ENCODE data around the gene PTPN6.

The PTPN6 gene

DNA sequence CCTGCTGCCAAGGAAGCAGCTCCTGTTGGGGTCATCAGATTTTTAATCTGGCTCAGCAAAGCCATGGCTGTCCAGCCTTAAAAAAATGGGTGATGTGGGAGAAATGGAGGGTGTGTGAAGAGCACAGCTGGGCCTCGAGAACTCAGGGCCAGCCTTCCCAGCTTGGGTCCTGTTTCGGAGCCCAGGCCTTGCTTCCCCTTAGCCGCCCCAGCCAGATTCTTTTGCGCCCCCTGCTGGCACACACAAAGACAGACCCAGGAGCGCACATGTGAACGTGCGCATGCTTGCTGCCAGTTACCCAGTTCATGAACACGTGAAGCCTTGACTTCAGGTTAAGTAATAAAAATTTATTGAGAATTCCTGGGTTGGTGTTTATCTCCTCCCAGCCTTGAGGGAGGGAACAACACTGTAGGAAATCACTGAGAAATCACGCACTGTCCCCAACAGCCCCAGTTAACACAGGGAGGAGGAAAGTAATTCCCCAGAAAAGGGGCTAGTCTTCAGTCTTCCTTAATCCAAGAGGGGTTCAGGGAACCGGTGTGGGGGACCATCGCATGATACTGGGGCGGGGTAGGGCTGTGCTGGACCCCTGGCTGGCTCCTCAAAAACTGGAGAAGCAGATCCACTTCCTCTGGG, 14.0 kb downstream of the PTPN6 start:
- in situ Hi-C loops (cut with HindIII; ENCODE audit: low sequenced_read_pairs), result no loop called here

DNA sequence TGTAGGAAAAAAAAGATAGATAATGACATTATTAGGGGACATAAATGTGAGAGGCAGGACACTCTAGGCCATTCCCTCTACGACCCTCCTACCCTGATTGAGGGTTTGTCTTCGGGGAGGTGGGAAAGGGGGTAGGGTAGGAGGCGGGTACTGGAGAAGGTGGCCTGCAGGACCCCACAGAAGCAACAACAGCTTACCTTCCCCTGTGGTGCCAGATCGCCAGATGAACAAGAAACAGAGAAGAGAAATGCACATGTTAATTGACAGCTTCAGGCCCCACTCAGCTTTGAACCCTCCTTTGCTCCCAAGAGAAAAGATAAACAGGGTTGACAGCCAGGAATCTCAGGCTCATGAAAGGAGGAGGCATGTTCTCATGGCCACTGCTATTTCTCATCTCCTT, 14.6 kb downstream of the PTPN6 start:
- in situ Hi-C loops (cut with HindIII; ENCODE audit: low sequenced_read_pairs), result no loop called here

DNA sequence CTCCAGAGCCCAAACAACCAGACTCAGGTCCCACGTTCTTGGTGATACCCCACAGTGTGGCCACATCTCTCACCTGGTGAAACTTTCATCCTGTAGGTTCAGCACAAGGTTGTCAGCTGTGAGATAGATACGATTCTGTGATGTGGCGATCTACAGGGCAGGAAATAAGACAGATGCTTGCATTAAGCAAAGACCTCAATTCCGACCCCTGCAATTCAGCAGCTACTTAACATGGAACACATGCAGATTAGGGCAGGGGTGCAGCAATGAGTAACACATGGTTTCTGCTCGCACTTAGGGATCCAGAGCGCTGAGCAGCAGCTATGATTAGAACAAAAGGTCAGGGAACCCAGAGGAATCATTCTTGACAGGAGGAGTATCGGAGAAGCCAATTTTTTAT, 15.2 kb downstream of the PTPN6 start:
- in situ Hi-C loops (cut with HindIII; ENCODE audit: low sequenced_read_pairs), result no loop called here

DNA sequence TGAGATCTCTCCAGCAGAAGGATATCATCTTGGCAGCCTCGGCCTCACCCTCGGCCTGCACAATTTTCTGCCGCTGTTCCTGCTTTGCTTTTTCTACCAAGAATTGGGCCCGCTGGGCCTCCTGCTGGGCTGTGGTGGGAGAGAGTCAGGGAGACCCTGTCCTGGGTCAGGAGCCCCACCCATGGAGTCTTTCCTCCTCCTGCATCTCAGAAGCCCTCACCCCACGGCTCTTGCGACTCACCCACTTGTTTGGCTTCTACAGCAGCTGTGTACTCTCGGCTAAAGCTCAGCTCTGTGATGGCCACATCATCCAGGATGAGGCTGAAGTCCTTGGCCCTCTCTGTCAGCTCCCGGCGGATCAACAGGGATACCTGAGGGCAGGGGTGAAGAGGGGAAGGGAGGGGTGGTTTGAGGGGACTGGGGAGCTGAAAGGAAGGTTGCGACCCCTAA, 16.5 kb downstream of the PTPN6 start:
- in situ Hi-C loops (cut with HindIII; ENCODE audit: low sequenced_read_pairs), result no loop called here

DNA sequence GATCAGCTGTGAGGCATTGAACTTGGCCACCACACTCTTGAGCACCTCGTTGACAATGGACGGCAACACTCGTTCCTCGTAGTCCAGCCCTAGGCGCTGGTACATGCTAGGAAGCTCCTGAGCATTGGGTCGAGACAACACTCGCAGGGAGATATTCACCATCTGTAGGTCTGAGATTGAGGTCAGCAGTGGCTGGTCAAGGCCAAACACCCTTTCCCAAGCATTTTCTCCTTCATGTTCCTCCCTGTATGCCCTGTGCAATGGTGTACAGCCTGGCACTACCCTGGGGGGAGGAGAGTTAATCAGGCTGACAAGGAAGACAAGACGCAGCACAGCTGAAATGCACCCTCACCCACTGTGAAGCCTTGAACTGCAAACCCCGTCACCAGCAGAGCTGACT, 17.3 kb downstream of the PTPN6 start:
- in situ Hi-C loops (cut with HindIII; ENCODE audit: low sequenced_read_pairs), result no loop called here

DNA sequence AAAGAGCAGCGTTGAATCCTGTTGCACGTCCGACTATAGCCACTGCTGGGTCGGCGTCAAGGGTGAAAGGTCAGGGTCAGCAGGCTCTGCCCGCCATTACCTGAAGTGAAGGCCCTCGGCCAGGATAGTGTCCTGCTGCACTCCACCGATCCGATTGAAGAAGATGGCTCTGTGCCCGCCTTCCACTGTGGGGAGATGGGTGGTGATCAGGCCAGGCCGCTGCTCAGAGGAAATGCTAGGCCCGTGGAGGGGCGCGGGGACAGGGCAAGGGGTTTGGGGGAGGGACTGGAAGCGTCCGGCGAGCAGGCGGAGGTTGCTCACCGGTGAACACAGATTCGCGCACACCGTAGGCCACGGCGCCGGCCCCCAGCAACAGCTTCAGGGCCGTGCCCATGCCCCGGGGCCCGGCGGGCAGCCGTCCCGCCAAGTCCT, 19.0 kb downstream of the PTPN6 start:
- in situ Hi-C loops (cut with HindIII; ENCODE audit: low sequenced_read_pairs), result no loop called here

DNA sequence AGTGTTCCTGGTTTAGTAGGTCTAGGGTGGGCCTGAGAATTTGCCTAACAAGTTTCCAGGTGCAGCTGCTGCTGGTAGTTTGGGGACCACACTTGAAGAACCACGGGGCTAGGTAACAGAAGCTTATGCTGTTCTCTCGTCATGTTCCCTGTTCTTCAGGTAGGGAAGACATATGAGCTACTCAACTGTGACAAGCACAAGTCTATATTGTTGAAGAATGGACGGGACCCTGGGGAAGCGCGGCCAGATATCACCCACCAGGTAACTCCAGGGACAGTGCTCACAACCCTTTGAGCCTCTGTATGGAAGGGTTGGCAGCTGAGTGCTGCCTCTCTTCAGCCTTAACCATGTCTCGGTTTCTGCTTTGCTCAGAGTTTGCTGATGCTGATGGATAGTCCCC, 23.0 kb downstream of the PTPN6 start:
- in situ Hi-C loops (cut with HindIII; ENCODE audit: low sequenced_read_pairs), result no loop called here

DNA sequence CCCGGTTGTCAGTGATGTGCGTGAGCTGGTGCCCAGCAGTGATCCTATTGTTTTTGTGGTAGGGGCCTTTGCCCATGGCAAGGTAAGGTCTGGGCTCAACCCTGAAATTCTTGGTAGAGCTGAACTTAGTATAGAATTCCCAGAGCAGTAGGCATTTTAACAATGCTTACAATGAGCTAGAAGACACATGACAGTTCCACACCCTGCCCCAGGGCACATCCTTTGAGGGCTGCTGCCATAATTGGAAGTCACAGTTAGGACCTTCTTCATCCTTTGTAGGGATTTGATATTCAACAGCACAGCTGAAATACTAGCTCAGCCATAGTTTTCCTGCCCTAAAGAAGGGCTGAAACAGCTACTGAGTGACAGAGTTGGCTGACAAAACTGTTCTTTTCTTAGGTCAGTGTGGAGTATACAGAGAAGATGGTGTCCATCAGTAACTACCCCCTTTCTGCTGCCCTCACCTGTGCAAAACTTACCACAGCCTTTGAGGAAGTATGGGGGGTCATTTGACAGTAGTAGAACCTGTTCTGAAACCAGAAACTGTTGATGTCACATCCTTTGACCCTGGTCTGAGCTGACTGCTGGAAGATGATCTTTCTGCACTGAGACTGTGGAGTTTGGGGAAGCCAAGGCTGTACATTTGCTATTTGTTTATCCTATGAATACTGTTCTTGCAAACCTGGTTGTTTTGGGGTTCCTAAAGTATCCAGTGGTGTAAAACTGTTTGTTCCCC, 24.3 kb downstream of the PTPN6 start:
- in situ Hi-C loops (cut with HindIII; ENCODE audit: low sequenced_read_pairs), result no loop called here

DNA sequence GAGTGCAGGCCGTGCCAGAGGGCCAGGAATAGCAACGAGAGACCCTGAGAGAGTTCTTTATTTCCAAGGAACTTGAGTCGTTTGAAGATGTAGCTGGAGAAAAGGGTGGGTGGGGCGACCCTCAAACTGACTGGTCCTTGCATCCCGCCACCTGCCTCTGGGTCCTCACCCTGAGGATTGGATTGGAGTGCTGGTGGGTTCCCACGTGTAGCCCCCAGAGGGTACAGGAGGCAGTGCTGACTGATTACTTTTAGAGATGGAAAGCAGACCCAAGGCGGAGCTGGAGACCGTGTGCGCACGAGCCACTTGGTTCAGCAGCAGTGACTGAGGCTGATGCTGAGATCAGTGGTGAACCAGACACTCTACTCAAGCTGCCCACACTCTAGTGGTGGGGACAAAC, 26.5 kb downstream of the PTPN6 start:
- in situ Hi-C loops (cut with HindIII; ENCODE audit: low sequenced_read_pairs), result no loop called here

DNA sequence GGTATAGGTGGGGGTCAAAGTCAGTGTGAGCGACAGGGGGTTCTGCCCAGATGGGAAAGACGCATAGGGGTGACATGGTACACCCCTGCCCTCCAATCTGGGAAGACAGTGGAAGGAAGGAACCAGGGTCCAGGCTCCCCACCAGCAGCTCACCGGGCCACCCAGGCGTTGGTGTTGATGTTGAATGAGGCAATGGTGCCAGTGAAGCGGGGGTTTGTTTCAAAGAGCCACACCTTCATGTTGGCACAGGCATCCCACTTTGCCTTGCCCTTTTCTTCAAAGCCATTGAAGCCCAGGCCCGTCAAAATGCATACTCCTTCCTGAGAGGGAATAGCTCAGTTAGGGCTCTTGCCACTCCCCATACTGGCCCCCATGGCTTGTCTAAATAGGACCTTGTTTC, 27.0 kb downstream of the PTPN6 start:
- in situ Hi-C loops (cut with HindIII; ENCODE audit: low sequenced_read_pairs), result no loop called here

DNA sequence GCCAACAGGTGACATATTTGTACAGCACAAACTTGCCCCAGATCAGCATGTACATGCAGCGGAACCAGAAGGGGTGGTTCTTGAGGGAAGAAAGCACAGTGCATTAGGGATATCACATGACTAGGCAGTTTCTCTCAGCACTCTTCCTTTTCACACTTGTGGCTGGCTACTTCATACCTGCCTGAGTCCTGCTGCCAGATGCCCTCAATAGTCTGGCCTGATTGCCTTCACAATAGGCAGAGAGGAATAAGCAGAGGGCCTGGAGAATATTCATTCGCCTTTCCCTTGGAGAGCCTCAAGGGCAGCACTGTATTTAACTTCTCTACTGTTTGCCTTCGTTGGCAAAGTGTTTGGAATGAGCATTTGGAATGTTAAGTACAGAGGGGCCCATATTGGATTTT, 27.5 kb downstream of the PTPN6 start:
- in situ Hi-C loops (cut with HindIII; ENCODE audit: low sequenced_read_pairs), result no loop called here

DNA sequence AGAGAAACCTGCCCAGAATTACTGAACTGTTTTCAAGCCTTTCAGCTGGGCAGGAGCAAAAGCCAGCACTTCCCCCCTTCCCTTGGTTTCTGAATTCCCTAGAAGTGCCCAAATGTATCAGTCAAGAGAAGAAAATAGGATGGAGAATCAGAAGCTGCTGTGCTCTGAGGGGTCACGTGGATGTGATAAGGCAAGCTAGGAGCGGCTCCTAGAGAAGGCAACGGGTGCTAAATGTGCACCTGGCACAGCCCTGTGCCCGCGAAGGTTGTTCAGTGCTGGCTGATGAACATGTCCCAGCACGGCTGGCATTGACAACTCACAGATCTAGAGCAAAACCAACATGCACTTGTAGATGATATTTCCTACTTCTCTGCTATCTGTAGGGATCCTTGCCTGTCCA, 27.9 kb downstream of the PTPN6 start:
- in situ Hi-C loops (cut with HindIII; ENCODE audit: low sequenced_read_pairs), result no loop called here

DNA sequence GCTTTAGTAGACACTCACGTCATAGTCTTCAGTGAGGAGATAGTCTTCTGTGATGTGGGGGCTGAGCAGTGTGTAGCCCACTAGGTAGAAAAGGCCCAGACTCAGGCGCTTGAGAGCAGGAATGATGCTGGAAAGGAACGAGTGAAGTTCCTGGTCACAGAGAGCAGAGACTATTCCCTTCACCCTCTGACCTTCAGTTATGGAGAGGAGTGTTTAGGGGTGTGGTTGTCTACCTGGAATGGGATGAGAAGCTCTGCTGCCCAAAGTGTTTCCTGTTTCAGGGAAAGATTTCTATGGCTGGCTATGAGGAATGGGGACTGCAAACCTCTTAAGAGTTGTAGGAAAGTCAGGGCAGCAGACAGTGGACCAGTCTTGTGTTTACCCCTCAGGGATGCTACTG, 28.3 kb downstream of the PTPN6 start:
- in situ Hi-C loops (cut with HindIII; ENCODE audit: low sequenced_read_pairs), result no loop called here

DNA sequence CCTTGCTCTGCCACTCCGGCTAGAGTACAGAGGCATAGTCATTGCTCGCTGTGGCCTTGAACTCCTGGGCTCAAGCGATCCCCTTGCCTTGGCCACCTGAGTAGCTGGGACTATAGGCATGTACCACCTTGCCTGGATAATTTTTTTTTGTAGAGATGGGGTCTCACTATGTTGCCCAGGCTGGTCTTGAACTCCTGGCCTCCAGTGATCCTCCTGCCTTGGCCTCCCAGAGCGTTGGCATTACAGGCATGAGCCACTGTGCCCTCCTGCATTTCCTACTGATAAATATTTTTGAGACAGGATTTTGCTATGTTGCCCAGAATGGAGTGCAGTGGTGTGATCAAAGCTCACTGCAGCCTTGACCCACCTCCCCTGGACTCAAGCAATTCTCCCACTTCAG, 28.9 kb downstream of the PTPN6 start:
- in situ Hi-C loops (cut with HindIII; ENCODE audit: low sequenced_read_pairs), result no loop called here

DNA sequence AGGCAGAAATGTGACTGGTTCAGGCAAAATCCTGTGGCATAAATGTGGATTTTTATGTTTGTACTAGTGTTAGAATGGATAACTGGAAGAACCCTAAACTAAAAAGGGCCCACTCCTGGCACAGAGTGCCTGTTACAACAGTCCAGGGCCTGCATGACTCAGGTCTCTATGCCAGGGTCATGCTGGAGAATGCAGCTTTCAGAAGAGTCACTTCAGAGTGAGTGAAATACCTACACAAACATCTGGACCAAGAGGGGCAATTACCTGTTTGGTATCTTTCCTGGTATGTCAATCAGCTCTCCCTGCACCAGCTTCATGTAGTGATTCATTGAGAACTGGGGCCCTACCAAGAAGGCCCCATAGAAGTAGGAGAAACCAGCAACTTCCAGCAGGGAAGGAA, 29.6 kb downstream of the PTPN6 start:
- in situ Hi-C loops (cut with HindIII; ENCODE audit: low sequenced_read_pairs), result no loop called here

DNA sequence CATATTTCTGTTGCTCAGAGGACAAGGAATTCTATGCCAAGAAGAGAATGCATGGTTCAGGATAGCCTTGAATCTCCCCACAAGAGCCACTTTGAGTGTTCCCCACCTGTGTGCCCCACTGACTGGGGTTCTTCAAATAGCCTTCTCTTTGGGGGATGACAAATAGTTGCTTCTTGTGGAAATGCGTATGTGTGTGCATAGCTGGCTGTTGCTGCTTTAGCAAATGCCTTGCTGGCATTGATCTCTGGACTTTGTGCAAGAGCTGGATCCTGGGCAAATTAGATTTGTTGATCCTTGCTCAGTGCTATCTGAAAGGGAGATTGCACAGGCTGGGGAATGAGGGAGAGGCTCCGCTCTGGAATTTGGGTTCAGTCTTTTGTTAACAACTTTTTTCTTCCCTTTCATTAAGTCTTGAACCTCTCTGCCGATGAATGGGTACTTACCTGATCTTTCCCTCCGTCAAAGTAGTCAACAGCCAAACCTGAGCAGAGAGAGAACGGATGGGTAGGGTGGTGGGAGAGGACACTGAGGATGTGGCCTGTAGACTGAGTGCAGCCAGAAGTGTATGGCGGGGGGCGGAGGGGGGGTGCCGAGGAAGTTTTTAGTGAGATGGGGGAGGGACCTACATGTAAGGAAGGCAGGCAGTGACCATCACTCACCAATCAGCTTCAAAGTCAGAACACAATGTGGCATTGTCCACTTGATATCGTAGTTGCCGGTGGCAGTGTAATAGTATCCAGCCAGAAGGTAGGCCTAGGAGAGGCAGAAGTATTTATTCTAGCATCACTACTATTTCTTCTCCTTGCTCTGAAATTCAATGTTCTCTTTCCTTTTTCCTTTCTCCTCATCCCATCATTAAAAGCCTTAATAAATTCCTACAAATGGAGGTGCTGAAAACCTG, 30.2 kb downstream of the PTPN6 start:
- in situ Hi-C loops (cut with HindIII; ENCODE audit: low sequenced_read_pairs), result no loop called here

DNA sequence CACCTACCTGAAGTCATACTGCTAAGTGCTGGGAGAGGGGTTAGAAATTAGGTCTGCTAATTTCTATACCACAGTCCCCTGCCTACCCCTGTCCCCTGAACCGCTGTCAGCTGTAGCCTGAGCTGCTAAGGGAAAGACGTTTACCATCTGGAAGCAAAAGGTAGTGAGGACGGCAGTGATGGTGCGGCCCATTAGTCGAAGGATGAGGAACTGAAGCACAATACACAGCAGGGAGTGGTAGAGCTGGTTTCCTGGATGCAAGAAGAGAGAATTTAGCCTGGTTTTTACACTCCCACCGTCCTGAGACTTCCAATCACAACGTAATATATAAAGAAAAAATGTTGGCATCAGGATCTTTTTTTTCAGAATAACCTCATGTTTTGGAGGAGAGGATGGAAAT, 31.4 kb downstream of the PTPN6 start:
- in situ Hi-C loops (cut with HindIII; ENCODE audit: low sequenced_read_pairs), result no loop called here

DNA sequence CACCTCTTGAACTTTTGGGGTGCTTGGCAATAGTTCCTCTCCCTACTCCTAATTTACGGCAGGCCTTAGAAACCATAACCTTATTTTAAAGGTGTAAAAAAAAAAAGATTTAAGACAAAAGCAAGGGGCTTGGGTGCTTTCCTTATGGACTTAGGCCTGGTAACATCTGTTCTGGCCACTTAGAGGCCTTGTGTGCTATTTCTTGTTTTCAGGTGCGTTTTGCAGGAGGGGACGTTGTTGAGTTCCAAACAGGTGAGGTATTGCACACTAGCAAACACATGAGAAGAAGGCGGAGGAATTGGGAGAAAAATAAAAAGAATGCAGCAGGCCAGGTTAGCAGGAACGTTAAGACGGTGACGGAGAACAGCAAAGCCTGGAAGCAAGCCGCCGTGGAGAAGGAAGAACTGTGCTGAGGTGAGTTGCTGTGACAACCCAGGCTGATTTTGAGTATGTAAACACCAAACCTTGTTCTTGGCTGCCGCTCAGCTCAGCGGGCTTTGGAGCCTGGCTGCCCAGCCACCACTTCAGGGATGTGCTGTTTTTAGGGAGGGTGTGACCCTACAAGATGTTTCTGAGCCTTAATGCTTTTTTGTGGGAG, 36.9 kb downstream of the PTPN6 start:
- in situ Hi-C loops (cut with HindIII; ENCODE audit: low sequenced_read_pairs), result no loop called here

DNA sequence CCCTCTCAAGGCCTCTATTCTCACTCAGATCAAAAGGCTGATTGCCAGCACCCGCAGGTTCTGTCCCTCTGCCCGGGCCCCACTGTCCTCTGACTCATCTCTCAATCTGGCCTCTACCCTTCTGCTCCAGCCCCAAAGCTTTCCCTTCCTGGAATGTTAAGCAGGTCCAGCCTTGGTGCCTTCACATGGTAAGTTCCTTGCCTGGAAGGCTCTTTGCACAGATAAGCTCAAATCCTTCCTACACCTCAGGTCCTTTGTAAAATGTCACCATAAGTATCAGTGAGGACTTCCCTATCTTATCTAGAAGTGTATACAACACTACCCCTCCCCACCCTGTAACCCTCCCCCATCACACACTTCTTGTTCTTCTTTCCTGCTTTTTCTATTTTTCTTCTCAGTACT, 44.9 kb downstream of the PTPN6 start:
- in situ Hi-C loops (cut with HindIII; ENCODE audit: low sequenced_read_pairs), result no loop called here

DNA sequence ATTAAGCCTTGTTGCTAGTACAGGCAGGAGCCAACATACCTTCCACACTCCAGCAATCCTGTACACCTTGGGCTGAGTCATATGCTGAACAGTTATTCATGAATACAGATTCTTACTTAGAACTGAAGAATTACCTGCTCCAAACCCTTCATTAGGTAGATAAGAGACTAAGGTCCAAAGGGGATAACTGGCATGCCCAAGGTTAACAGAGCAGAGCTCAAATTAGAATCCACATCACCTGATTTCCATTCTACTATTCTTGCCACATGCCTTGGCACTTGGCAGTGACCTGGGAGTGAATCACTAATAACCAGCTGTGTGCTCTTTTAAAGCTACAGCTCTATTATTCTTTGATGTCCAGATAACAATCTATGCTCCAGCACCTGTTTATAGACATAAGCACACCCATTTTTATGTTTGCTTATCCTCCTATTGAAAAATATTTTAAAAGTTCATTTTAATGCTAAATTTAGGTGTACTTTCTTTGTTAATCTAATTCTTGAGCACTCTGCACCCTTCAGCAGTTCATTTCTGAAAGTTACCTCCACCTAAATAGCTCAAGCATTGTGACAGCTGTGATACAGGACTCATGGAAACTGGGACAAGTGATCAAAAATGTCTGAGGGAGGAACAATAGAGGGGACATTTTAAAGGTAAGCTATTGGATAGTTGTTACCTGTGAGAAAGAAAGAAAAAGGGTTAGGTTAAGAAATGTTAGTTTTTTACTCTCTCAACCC, 47.7 kb downstream of the PTPN6 start:
- in situ Hi-C loops (cut with HindIII; ENCODE audit: low sequenced_read_pairs), result no loop called here

Data from DLD1 (cell line).